OCI-LY7 (cell line): Measurements from ENCODE around the gene CD52.

Experiments used
- CTCF ChIP-seq: fragments of 200-600 bp; sonication (generic); conservative IDR thresholded peaks from 2 replicates; pipeline ENCODE4 v1.5.1; 2014; ENCODE audit warnings: mild to moderate bottlenecking, antibody characterized with exemption, low read length, moderate library complexity, mixed read lengths
- EZH2phosphoT487 ChIP-seq: fragments of 200-600 bp; sonication (generic); IDR thresholded peaks from 2 replicates; pipeline ENCODE4 v1.6.1; 2018; ENCODE audit warnings: low read depth, borderline replicate concordance, mild to moderate bottlenecking, mixed run types, antibody characterized with exemption, low read length, moderate library complexity, mixed read lengths

DNA sequence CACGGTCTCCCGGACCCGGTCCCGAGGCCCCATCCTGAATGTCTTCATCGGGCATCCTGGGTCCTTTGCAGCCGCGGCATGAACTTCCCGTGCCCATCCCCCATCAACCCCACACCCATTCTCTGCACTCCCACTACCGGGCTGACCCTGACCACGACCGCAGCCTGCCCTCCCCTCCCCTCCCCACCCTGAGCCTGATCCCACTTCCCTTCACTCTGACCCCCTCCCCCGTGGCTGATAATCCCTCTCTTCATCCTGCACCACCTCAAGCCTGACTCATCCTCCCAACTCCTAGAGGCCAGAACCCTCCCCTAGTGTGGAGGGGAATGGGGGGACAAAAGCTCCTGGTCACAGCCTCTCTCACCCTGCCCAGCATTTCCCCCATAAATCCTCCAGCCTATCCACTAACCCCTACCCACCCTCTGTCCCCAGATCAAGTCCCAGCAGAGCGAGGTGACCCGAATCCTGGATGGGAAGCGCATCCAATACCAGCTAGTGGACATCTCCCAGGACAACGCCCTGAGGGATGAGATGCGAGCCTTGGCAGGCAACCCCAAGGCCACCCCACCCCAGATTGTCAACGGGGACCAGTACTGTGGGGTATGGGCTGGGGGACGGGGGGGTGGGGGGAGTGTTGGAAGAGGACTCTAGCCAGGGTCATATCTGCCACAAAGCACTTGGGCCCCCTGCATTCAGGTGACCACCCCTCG, 37.3 kb upstream of the CD52 start:
- TF ChIP-seq CTCF (no peak), EZH2phosphoT487 (no peak)
